SK-N-SH (cell line): ENCODE results near the gene HDGFL2. TPM values are rescaled to one million over a fixed set of nuclear protein-coding genes. Genes with fewer than 3 reads are reported as not detected.

Source experiments
- CTCF ChIA-PET: fragments of 300-600, 350-600 bp; formaldehyde crosslinking; extraction: SDS; loops from one replicate; lab custom pipeline; 2021; lab: Yijun Ruan, JAX
- POLR2A ChIA-PET: fragments of 350-600 bp; sonication (Branson Sonifier 250); formaldehyde crosslinking; extraction: SDS; loops from one replicate; lab custom pipeline; 2020; ENCODE audit warnings: antibody characterized with exemption, inconsistent platforms; lab: Yijun Ruan, JAX
- DNase-seq: peaks from one replicate; pipeline ENCODE4 v3.0.0; 2012
- H2AFZ ChIP-seq: fragments of 200-600 bp; sonication (generic); 2 replicates; pipeline ENCODE4 v1.8.1; 2016; ENCODE audit warnings: antibody characterized with exemption, mild to moderate bottlenecking, low read depth
- H3F3A ChIP-seq: fragments of 200-600 bp; sonication (generic); replicated peaks from 2 replicates; pipeline ENCODE3; 2016; ENCODE audit warnings: antibody characterized with exemption, mild to moderate bottlenecking; ENCODE audit not compliant: insufficient read depth
- H3K27ac ChIP-seq, 2 experiments: fragments of 200-500 bp in 1 of 2; fragments of 200-600 bp in 1 of 2; sonication (Bioruptor generic) in 1 of 2; sonication (generic), shearing (Covaris generic) in 1 of 2; 2 replicates each; pipeline versions ENCODE4 v1.5.1 to v1.6.1; 2014 to 2016; ENCODE audit warnings: low read depth in 2 of 2, inconsistent platforms in 1 of 2, low read length in 1 of 2, mild to moderate bottlenecking in 1 of 2, mixed read lengths in 1 of 2
- H3K27me3 ChIP-seq: fragments of 200-600 bp; sonication (generic), shearing (Covaris generic); 2 replicates; pipeline ENCODE4 v1.6.1; 2016; ENCODE audit warnings: mixed run types; ENCODE audit not compliant: insufficient read depth
- H3K36me3 ChIP-seq, 2 experiments: fragments of 200-500 bp in 1 of 2; fragments of 200-600 bp in 1 of 2; sonication (Bioruptor generic) in 1 of 2; sonication (generic) in 1 of 2; replicated peaks in 1 of 2; 2 replicates each; pipeline versions ENCODE3 to v1.5.1; 2014 to 2016; ENCODE audit warnings: low read length in 1 of 2, mild to moderate bottlenecking in 1 of 2; ENCODE audit not compliant: insufficient read depth in 2 of 2, control insufficient read depth in 1 of 2
- H3K4me1 ChIP-seq, 2 experiments: fragments of 200-500 bp in 1 of 2; fragments of 200-600 bp in 1 of 2; sonication (Bioruptor generic) in 1 of 2; sonication (generic), shearing (Covaris generic) in 1 of 2; 2 replicates each; pipeline versions ENCODE4 v1.5.1 to v1.6.1; 2014 to 2016; ENCODE audit warnings: low read depth in 1 of 2, low read length in 1 of 2, mixed run types in 1 of 2; ENCODE audit not compliant: insufficient read depth in 2 of 2, control insufficient read depth in 1 of 2
- H3K4me2 ChIP-seq: fragments of 200-600 bp; sonication (generic), shearing (Covaris generic); 2 replicates; pipeline ENCODE4 v1.6.1; 2017; ENCODE audit warnings: mixed run types
- H3K4me3 ChIP-seq, 2 experiments: fragments of 200-500 bp in 1 of 2; fragments of 200-600 bp in 1 of 2; sonication (Bioruptor generic) in 1 of 2; sonication (generic), shearing (Covaris generic) in 1 of 2; 2 replicates each; pipeline versions ENCODE4 v1.5.1 to v1.8.1; 2014 to 2016; ENCODE audit warnings: low read depth in 2 of 2, inconsistent platforms in 1 of 2, low read length in 1 of 2, mild to moderate bottlenecking in 1 of 2, mixed read lengths in 1 of 2, moderate library complexity in 1 of 2
- H3K79me2 ChIP-seq: fragments of 200-600 bp; sonication (generic); 2 replicates; pipeline ENCODE4 v1.8.1; 2017; ENCODE audit warnings: mild to moderate bottlenecking; ENCODE audit not compliant: insufficient read depth
- H3K9ac ChIP-seq: fragments of 200-600 bp; sonication (generic); 2 replicates; pipeline ENCODE4 v1.6.1; 2017; ENCODE audit warnings: mixed run types
- H3K9me2 ChIP-seq: fragments of 200-600 bp; sonication (generic); 2 replicates; pipeline ENCODE4 v1.6.1; 2017; ENCODE audit warnings: mixed run types
- H3K9me3 ChIP-seq: fragments of 200-600 bp; sonication (generic); 2 replicates; pipeline ENCODE4 v1.6.1; 2017; ENCODE audit warnings: mixed run types, mild to moderate bottlenecking, moderate library complexity
- H4K20me1 ChIP-seq: fragments of 200-600 bp; sonication (generic); 2 replicates; pipeline ENCODE4 v1.6.1; 2017; ENCODE audit warnings: mild to moderate bottlenecking, mixed run types; ENCODE audit not compliant: insufficient read depth
- CHD2 ChIP-seq: fragments of 150-350 bp; IDR thresholded peaks from 2 replicates; pipeline ENCODE4 v1.6.1; 2018; ENCODE audit warnings: low read length; ENCODE audit not compliant: partially characterized antibody
- FOSL2 ChIP-seq: IDR thresholded peaks from 2 replicates; pipeline ENCODE4 v1.4.0; 2012; ENCODE audit warnings: low read depth, mild to moderate bottlenecking, moderate library complexity, borderline replicate concordance
- FOXM1 ChIP-seq: IDR thresholded peaks from 2 replicates; pipeline ENCODE4 v1.4.0; 2012; ENCODE audit warnings: low read depth, mild to moderate bottlenecking
- GABPA ChIP-seq: IDR thresholded peaks from 2 replicates; pipeline ENCODE4 v1.4.0; 2012; ENCODE audit warnings: low read depth, mild to moderate bottlenecking
- IRF3 ChIP-seq: fragments of 150-350 bp; IDR thresholded peaks from 2 replicates; pipeline ENCODE4 v1.6.1; 2016; ENCODE audit warnings: mild to moderate bottlenecking, low read depth, low read length
- JUND ChIP-seq: IDR thresholded peaks from 2 replicates; pipeline ENCODE4 v1.4.0; 2012
- MEF2A ChIP-seq: IDR thresholded peaks from 2 replicates; pipeline ENCODE4 v1.4.0; 2012; ENCODE audit warnings: low read depth, borderline replicate concordance
- NFIC ChIP-seq: IDR thresholded peaks from 2 replicates; pipeline ENCODE4 v1.4.0; 2012; ENCODE audit warnings: borderline replicate concordance
- NRF1 ChIP-seq: IDR thresholded peaks from 2 replicates; pipeline ENCODE4 v1.6.1; 2012; ENCODE audit warnings: low read depth, mild to moderate bottlenecking, low read length
- RAD21 ChIP-seq: IDR thresholded peaks from 2 replicates; pipeline ENCODE4 v1.6.1; 2012; ENCODE audit warnings: mild to moderate bottlenecking, low read length
- SIN3A ChIP-seq: IDR thresholded peaks from 2 replicates; pipeline ENCODE4 v1.6.1; 2012; ENCODE audit warnings: low read depth, mild to moderate bottlenecking, low read length, moderate library complexity, borderline replicate concordance
- SMC3 ChIP-seq: IDR thresholded peaks from 2 replicates; pipeline ENCODE4 v1.6.1; 2012; ENCODE audit warnings: low read depth, low read length, improper control_type of control experiment
- TCF12 ChIP-seq: IDR thresholded peaks from 2 replicates; pipeline ENCODE4 v1.4.0; 2012
- TEAD4 ChIP-seq: IDR thresholded peaks from 2 replicates; pipeline ENCODE4 v1.4.0; 2012; ENCODE audit warnings: mild to moderate bottlenecking, borderline replicate concordance; ENCODE audit not compliant: insufficient read depth
- USF2 ChIP-seq: fragments of 150-350 bp; IDR thresholded peaks from 2 replicates; pipeline ENCODE4 v1.6.1; 2017; ENCODE audit warnings: antibody characterized with exemption, low read length, low read depth, borderline replicate concordance
- YY1 ChIP-seq: IDR thresholded peaks from 2 replicates; pipeline ENCODE4 v1.4.0; 2012; ENCODE audit warnings: low read depth, mild to moderate bottlenecking
- WGBS: methylation state at CpG from one replicate; pipeline ENCODE4 v1.1.6; 2017; ENCODE audit warnings: low lambda C conversion rate; 5-methylcytosine and 5-hydroxymethylcytosine counted together
- polyA plus RNA-seq, 3 experiments: library from polyadenylated mRNA; depleted of rRNA; stranded (reverse); fragments of >200 nt; gene quantifications; 2 replicates each; pipeline ENCODE4 v1.2.3, GENCODE V29; 2012
- TF ChIP-seq, protein P1 (sequence below): IDR thresholded peaks from 2 replicates; pipeline ENCODE4 v1.6.1; 2012; ENCODE audit warnings: mild to moderate bottlenecking, low read depth, low read length, moderate library complexity

Gene HDGFL2
- polyA plus RNA-seq, 1 of the 3 experiments (the other 2 are of a cell fraction) = 77.8 TPM

- Histone ChIP-seq H3K27me3 (no peaks in the 10 kb centered on the region), H3K27ac (no peak overlapping the region), H2AFZ (no peak overlapping the region), H3K9me3 (no peaks in the 10 kb centered on the region), H3K4me1 (no peaks in the 10 kb centered on the region)
- no peak for DNase-seq
- over 99% methylated on average over 9 of the region's 9 CpGs for WGBS
- POLR2A ChIA-PET = interaction anchor here (0.9 kb wide), 1 partner anchor 107 kb away, joined by 3 read pairs; no protein-coding TSS in a partner anchor
- no peak for TF ChIP-seq GABPA
- no peak for TF ChIP-seq MEF2A
- TF ChIP-seq JUND = no peak
- TF ChIP-seq TCF12 = no peak
- TF ChIP-seq NFIC = no peak
- no peak for TF ChIP-seq CHD2
- TF ChIP-seq RAD21 = no peak
- TF ChIP-seq TEAD4 = no peak
- no peak for TF ChIP-seq IRF3
- TF ChIP-seq, protein P1, sequence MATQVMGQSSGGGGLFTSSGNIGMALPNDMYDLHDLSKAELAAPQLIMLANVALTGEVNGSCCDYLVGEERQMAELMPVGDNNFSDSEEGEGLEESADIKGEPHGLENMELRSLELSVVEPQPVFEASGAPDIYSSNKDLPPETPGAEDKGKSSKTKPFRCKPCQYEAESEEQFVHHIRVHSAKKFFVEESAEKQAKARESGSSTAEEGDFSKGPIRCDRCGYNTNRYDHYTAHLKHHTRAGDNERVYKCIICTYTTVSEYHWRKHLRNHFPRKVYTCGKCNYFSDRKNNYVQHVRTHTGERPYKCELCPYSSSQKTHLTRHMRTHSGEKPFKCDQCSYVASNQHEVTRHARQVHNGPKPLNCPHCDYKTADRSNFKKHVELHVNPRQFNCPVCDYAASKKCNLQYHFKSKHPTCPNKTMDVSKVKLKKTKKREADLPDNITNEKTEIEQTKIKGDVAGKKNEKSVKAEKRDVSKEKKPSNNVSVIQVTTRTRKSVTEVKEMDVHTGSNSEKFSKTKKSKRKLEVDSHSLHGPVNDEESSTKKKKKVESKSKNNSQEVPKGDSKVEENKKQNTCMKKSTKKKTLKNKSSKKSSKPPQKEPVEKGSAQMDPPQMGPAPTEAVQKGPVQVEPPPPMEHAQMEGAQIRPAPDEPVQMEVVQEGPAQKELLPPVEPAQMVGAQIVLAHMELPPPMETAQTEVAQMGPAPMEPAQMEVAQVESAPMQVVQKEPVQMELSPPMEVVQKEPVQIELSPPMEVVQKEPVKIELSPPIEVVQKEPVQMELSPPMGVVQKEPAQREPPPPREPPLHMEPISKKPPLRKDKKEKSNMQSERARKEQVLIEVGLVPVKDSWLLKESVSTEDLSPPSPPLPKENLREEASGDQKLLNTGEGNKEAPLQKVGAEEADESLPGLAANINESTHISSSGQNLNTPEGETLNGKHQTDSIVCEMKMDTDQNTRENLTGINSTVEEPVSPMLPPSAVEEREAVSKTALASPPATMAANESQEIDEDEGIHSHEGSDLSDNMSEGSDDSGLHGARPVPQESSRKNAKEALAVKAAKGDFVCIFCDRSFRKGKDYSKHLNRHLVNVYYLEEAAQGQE = no peak
- TF ChIP-seq NRF1 = no peak
- no peak for TF ChIP-seq YY1
- TF ChIP-seq FOXM1 = no peak
- TF ChIP-seq, all 33 proteins: peak for 0
- no peaks in the 10 kb centered on the region for H3K9me2 ChIP-seq
- H3K4me3 ChIP-seq = no peak overlapping the region
- H3K79me2 ChIP-seq = peaks cover 8% of the 10 kb centered on the region
- peaks cover 6% of the 10 kb centered on the region for H3F3A ChIP-seq
- no peak overlapping the region for H3K4me2 ChIP-seq
- H3K9ac ChIP-seq = no peak overlapping the region
- peaks cover 12 to 73% of the 10 kb centered on the region in 2 experiments for H3K36me3 ChIP-seq
- peaks cover 6% of the 10 kb centered on the region; the same call in 1 of the 2 replicates for H4K20me1 ChIP-seq
- CTCF ChIA-PET = interaction anchor here (0.6 kb wide), 1 partner anchor 194 kb away, joined by 3 read pairs; no protein-coding TSS in a partner anchor
Measured at GRCh38 chr19:4449639-4450028, 22.5 kb upstream of the HDGFL2 start.

DNA sequence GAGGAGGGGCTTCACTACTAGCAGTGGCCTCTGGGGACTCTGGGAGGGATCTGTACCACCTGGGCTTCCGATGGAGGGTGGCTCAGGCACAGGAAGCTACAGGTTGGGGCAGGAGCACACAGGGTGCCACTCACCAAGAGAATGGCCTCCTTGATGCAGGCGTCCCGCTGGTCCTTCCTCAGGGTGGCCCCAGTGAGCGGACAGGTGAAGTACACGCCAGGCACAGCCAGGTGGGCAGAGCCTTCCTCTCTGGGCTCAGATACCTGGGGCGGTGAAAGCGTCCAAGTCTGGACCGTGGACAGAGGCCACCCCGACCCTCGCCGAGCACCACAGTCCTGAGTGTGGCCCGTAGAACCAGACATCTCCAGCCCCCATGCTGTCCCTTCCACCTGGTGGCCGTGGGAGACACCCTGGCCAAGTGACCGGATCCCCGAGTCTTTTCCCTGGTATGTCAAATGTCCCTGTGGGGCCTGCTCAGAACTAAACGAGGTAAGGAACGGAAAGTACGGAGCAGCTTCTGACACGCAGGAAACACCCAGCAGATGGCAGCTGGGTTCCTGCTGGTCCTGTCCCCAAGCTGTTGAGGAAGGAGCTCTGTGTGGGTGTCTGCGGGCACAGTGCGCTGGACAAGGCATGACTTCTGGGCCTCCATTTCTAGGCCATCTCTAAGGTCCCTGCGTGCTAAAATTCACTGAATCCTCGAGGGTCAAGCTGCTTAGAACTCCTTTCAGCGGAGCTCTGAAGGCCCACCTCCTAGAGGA, 19.7 kb upstream of the HDGFL2 start:
- POLR2A ChIA-PET = no interaction called here
- no peak overlapping the region for H3K4me3 ChIP-seq
- H3K36me3 ChIP-seq = peaks cover 13 to 46% of the 10 kb centered on the region in 2 experiments

More for the DNA sequence above, 19.7 kb upstream of the HDGFL2 start:
- TF ChIP-seq, protein P1 = no peak
- TF ChIP-seq GABPA (no peak), SMC3 (no peak), FOSL2 (no peak), SIN3A (no peak), TCF12 (no peak), USF2 (no peak)
- H4K20me1 ChIP-seq = peaks cover 20% of the 10 kb centered on the region; the same call in 1 of the 2 replicates
- WGBS = 93% methylated on average over 12 of the region's 24 CpGs
- CTCF ChIA-PET = no interaction called here
- no peak overlapping the region for H3K9ac ChIP-seq
- no peak overlapping the region for H3K27ac ChIP-seq
- peak; percentile 33 for DNase-seq
- H3F3A ChIP-seq = peaks cover 9% of the 10 kb centered on the region
- H3K79me2 ChIP-seq = peaks cover 32% of the 10 kb centered on the region
- H3K4me2 ChIP-seq = no peak overlapping the region
- H3K4me1 ChIP-seq = peaks cover 6 to 13% of the 10 kb centered on the region in 2 experiments; a peak in 2 of 4 replicates
- H3K9me3 ChIP-seq = no peaks in the 10 kb centered on the region
- no peaks in the 10 kb centered on the region for H3K27me3 ChIP-seq
- no peaks in the 10 kb centered on the region for H3K9me2 ChIP-seq
- H2AFZ ChIP-seq = no peak overlapping the region
